Lower lobe of right lung (tissue), 2 donors: ENCODE data around the gene MRM1. TPM values are rescaled to one million over a fixed set of nuclear protein-coding genes. Genes with fewer than 3 reads are reported as not detected.

Experiments used
- ATAC-seq, 2 donors: fragments of 200-7000 bp; cut with Tn5 transposase; one replicate each; pipeline ENCODE4 v1.9.1; 2020 to 2022; ENCODE audit warnings: mild to moderate bottlenecking in 2 of 2, moderate library complexity in 2 of 2
- DNase-seq: peaks from one replicate; pipeline ENCODE4 v3.0.0-alpha.2; 2020
- H3K27ac ChIP-seq: fragments of 200-600 bp; one replicate; pipeline ENCODE4 v1.8.0; 2022
- H3K27me3 ChIP-seq: fragments of 200-600 bp; one replicate; pipeline ENCODE4 v1.8.0; 2022; ENCODE audit warnings: low read depth
- H3K36me3 ChIP-seq: fragments of 200-600 bp; one replicate; pipeline ENCODE4 v1.8.0; 2022; ENCODE audit warnings: mild to moderate bottlenecking
- H3K4me1 ChIP-seq: fragments of 200-600 bp; one replicate; pipeline ENCODE4 v1.8.0; 2022
- H3K4me3 ChIP-seq: fragments of 200-600 bp; one replicate; pipeline ENCODE4 v1.8.0; 2022; ENCODE audit warnings: mild to moderate bottlenecking
- H3K9me3 ChIP-seq: fragments of 200-600 bp; one replicate; pipeline ENCODE4 v1.8.0; 2022
- CTCF ChIP-seq: fragments of 200-600 bp; IDR thresholded peaks from one replicate; pipeline ENCODE4 v1.8.0; 2022; ENCODE audit warnings: antibody characterized with exemption, mild to moderate bottlenecking
- intact Hi-C: fragments of 100-400 bp; cut with DNase I; formaldehyde crosslinking; loops from one replicate; pipeline ENCODE4 v1.11.0; 2022
- total RNA-seq: library from RNA; stranded (reverse); fragmentation: NEBNext Ultra II Directional; extraction: Animal tissue kit (Norgen Biotek cat#: 25700); gene quantifications from one replicate; pipeline ENCODE4 v1.2.1, GENCODE V29; 2021
- donor health status: DM: no; HTN: yes; CAD: no; lungs with severe emphysema.

Gene MRM1
- total RNA-seq, 1 donor from 2014 or later = 6.6 TPM

GRCh38 chr17:36578671-36579070 is 22.7 kb upstream of the MRM1 start:
- DNase-seq (no peak), ATAC-seq (no peak)
- H3K27ac ChIP-seq = no peak overlapping the region
- no peaks in the 10 kb centered on the region for H3K27me3 ChIP-seq
- no peak for TF ChIP-seq CTCF
- intact Hi-C loops = no loop called here
- H3K36me3 ChIP-seq = peaks cover 88% of the 10 kb centered on the region
- H3K9me3 ChIP-seq = no peaks in the 10 kb centered on the region
- no peak overlapping the region for H3K4me3 ChIP-seq
- H3K4me1 ChIP-seq = no peaks in the 10 kb centered on the region

- peaks cover 100% of the 10 kb centered on the region for H3K36me3 ChIP-seq
- intact Hi-C loops = no loop called here
- no peaks in the 10 kb centered on the region for H3K9me3 ChIP-seq
- no peak overlapping the region for H3K27ac ChIP-seq
- DNase-seq = no peak
- no peak overlapping the region for H3K4me3 ChIP-seq
- ATAC-seq = no peak
- TF ChIP-seq CTCF = no peak
- H3K4me1 ChIP-seq = no peaks in the 10 kb centered on the region
- no peaks in the 10 kb centered on the region for H3K27me3 ChIP-seq
Observed at GRCh38 chr17:36583787-36584186, 17.6 kb upstream of the MRM1 start.

- H3K9me3 ChIP-seq = no peaks in the 10 kb centered on the region
- peaks cover 2% of the 10 kb centered on the region for H3K4me1 ChIP-seq
- peaks cover 88% of the 10 kb centered on the region for H3K36me3 ChIP-seq
- intact Hi-C loops = no loop called here
- H3K27ac ChIP-seq = no peak overlapping the region
- H3K4me3 ChIP-seq = no peak overlapping the region
- DNase-seq (no peak), ATAC-seq (no peak)
- no peak for TF ChIP-seq CTCF
- H3K27me3 ChIP-seq = no peaks in the 10 kb centered on the region
Observed at GRCh38 chr17:36586138-36586537, 15.2 kb upstream of the MRM1 start.

- DNase-seq = no peak
- Histone ChIP-seq H3K4me1 (peaks cover 16% of the 10 kb centered on the region), H3K27me3 (no peaks in the 10 kb centered on the region), H3K36me3 (peaks cover 49% of the 10 kb centered on the region), H3K4me3 (no peak overlapping the region), H3K27ac (no peak overlapping the region), H3K9me3 (no peaks in the 10 kb centered on the region)
- no peak for TF ChIP-seq CTCF
- ATAC-seq = no peak
- intact Hi-C loops = no loop called here
Observed at GRCh38 chr17:36590082-36590481, 11.3 kb upstream of the MRM1 start.

- Histone ChIP-seq H3K36me3 (peaks cover 33% of the 10 kb centered on the region), H3K27me3 (no peaks in the 10 kb centered on the region), H3K27ac (peak within 1 kb of the TSS; percentile 62), H3K4me1 (peaks cover 16% of the 10 kb centered on the region), H3K4me3 (peak within 1 kb of the TSS; percentile 91), H3K9me3 (no peaks in the 10 kb centered on the region)
- TF ChIP-seq CTCF = no peak
- DNase-seq (peak; percentile 89), ATAC-seq (peak; percentile 96 to 99)
- intact Hi-C loops = no loop called here
Observed at GRCh38 chr17:36591434-36592315, 9.7 kb upstream of the MRM1 start, which contains the start of gene DHRS11. DHRS11 (plus strand) TSS chr17:36591879; CDS start chr17:36592010, 131 bp downstream.
